A204.1 (cell line): Measurements from ENCODE around the gene LMF1.

ENCODE experiments used
- FAIRE-seq: peaks from 2 replicates; lab custom pipeline; 2012; peaks lifted over from hg19 to GRCh38; lab: Jason Lieb, UNC

The LMF1 gene

GRCh38 chr16:1002399-1003166, 31.8 kb upstream of the LMF1 start:
- no peak for FAIRE-seq

GRCh38 chr16:1001096-1001495, 30.3 kb upstream of the LMF1 start:
- no peak for FAIRE-seq

- no peak for FAIRE-seq
Measured at GRCh38 chr16:1000608-1001007, 29.8 kb upstream of the LMF1 start.

GRCh38 chr16:999677-1000076, 28.9 kb upstream of the LMF1 start:
- FAIRE-seq: no peak

- no peak for FAIRE-seq
Measured at GRCh38 chr16:998615-999014, 27.8 kb upstream of the LMF1 start.

GRCh38 chr16:998211-998610, 27.4 kb upstream of the LMF1 start:
- FAIRE-seq: no peak

- FAIRE-seq: no peak
Measured at GRCh38 chr16:997440-998051, 26.8 kb upstream of the LMF1 start.

- FAIRE-seq: no peak
Measured at GRCh38 chr16:996681-997080, 25.9 kb upstream of the LMF1 start.

- FAIRE-seq: no peak
Measured at GRCh38 chr16:995783-996182, 25.0 kb upstream of the LMF1 start.

GRCh38 chr16:995087-995486, 24.3 kb upstream of the LMF1 start:
- FAIRE-seq: no peak

GRCh38 chr16:993731-994130, 22.9 kb upstream of the LMF1 start:
- no peak for FAIRE-seq

GRCh38 chr16:991773-992172, 21.0 kb upstream of the LMF1 start:
- no peak for FAIRE-seq

GRCh38 chr16:991345-991744, 20.6 kb upstream of the LMF1 start:
- no peak for FAIRE-seq

GRCh38 chr16:990516-991291, 19.9 kb upstream of the LMF1 start:
- no peak for FAIRE-seq

- no peak for FAIRE-seq
Measured at GRCh38 chr16:989354-989814, 18.6 kb upstream of the LMF1 start.

- FAIRE-seq: no peak
Measured at GRCh38 chr16:988471-989353, 17.9 kb upstream of the LMF1 start.

GRCh38 chr16:987906-988305, 17.1 kb upstream of the LMF1 start:
- no peak for FAIRE-seq

GRCh38 chr16:986925-987582, 16.3 kb upstream of the LMF1 start:
- FAIRE-seq: no peak

- no peak for FAIRE-seq
Measured at GRCh38 chr16:986411-986810, 15.6 kb upstream of the LMF1 start.

GRCh38 chr16:985646-986400, 15.0 kb upstream of the LMF1 start:
- FAIRE-seq: no peak
